Measurements from ENCODE around the gene ZNF514.

DNA sequence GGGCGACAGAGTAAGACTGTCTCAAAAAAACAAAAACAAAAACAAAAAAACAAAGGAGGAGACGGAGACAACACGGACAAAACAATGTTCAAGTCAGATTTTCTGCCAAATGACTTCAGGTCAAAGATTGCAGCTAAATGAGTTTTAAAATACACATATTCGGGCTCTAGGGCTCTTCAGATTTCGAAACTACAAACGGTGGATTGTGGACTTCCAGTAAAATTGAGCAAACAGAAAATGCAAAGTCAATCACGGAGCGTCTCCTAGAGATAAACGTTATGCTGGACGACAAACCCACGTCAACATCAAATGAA lies 38.6 kb downstream of the ZNF514 start:
- TF ChIP-seq FOXM1 (IDR thresholded peaks at IDR 0.05; ENCODE audit: borderline replicate concordance, low read depth) = no peak
- no peak for TF ChIP-seq RAD21 (IDR thresholded peaks at IDR 0.05; ENCODE audit: low read depth)
- TF ChIP-seq EP300 (IDR thresholded peaks at IDR 0.05; ENCODE audit: borderline replicate concordance) = no peak
- TF ChIP-seq, protein P1, sequence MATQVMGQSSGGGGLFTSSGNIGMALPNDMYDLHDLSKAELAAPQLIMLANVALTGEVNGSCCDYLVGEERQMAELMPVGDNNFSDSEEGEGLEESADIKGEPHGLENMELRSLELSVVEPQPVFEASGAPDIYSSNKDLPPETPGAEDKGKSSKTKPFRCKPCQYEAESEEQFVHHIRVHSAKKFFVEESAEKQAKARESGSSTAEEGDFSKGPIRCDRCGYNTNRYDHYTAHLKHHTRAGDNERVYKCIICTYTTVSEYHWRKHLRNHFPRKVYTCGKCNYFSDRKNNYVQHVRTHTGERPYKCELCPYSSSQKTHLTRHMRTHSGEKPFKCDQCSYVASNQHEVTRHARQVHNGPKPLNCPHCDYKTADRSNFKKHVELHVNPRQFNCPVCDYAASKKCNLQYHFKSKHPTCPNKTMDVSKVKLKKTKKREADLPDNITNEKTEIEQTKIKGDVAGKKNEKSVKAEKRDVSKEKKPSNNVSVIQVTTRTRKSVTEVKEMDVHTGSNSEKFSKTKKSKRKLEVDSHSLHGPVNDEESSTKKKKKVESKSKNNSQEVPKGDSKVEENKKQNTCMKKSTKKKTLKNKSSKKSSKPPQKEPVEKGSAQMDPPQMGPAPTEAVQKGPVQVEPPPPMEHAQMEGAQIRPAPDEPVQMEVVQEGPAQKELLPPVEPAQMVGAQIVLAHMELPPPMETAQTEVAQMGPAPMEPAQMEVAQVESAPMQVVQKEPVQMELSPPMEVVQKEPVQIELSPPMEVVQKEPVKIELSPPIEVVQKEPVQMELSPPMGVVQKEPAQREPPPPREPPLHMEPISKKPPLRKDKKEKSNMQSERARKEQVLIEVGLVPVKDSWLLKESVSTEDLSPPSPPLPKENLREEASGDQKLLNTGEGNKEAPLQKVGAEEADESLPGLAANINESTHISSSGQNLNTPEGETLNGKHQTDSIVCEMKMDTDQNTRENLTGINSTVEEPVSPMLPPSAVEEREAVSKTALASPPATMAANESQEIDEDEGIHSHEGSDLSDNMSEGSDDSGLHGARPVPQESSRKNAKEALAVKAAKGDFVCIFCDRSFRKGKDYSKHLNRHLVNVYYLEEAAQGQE (IDR thresholded peaks at IDR 0.05; ENCODE audit: low read depth) = no peak
- no peak for TF ChIP-seq MAX (IDR thresholded peaks at IDR 0.05)
- no peak for TF ChIP-seq TAF1 (IDR thresholded peaks at IDR 0.05; ENCODE audit: low read depth)
- TF ChIP-seq YY1 (IDR thresholded peaks at IDR 0.05; ENCODE audit: low read depth) = no peak
- TF ChIP-seq NFIC (IDR thresholded peaks at IDR 0.05) = no peak
- no peak for TF ChIP-seq ZBTB7A (IDR thresholded peaks at IDR 0.05; ENCODE audit: low read depth)

Measured in Ishikawa (cell line).